Calu3 (cell line): Measurements from ENCODE around the gene SETMAR. TPM values are rescaled to one million over a fixed set of nuclear protein-coding genes. Genes with fewer than 3 reads are reported as not detected.
A peak's percentile ranks its signal among the peaks of the same experiment; 100 is the strongest.

Source experiments
- BruUV-seq: library from RNA; stranded (reverse); fragments of 400-500 nt; replicated peaks from 2 replicates; lab custom pipeline; 2021; lab: Mats Ljungman, UMichigan
- CTCF ChIA-PET: fragments of 300-600 bp; sonication (Branson Sonifier 250); formaldehyde crosslinking; loops from one replicate; lab custom pipeline; 2022; ENCODE audit warnings: antibody characterized with exemption; lab: Charles Lee
- DNase-seq: peaks from one replicate; pipeline ENCODE4 v3.0.0; 2022
- H3K27ac Mint-ChIP-seq: one replicate; pipeline ENCODE4 v1.8.0; 2022; ENCODE audit warnings: mixed read lengths; ENCODE audit not compliant: unreplicated experiment
- H3K27me3 Mint-ChIP-seq: one replicate; pipeline ENCODE4 v1.8.0; 2022; ENCODE audit warnings: mixed read lengths; ENCODE audit not compliant: unreplicated experiment
- H3K36me3 Mint-ChIP-seq: one replicate; pipeline ENCODE4 v1.8.0; 2022; ENCODE audit warnings: mild to moderate bottlenecking, moderate library complexity, mixed read lengths; ENCODE audit not compliant: insufficient read depth, unreplicated experiment
- H3K4me1 Mint-ChIP-seq: one replicate; pipeline ENCODE4 v1.8.0; 2022; ENCODE audit warnings: mild to moderate bottlenecking, low read depth, mixed read lengths; ENCODE audit not compliant: unreplicated experiment
- H3K4me3 Mint-ChIP-seq: one replicate; pipeline ENCODE4 v1.8.0; 2022; ENCODE audit warnings: mild to moderate bottlenecking, low read depth, moderate library complexity, mixed read lengths; ENCODE audit not compliant: unreplicated experiment
- H3K9me3 Mint-ChIP-seq: one replicate; pipeline ENCODE4 v1.8.0; 2022; ENCODE audit warnings: low read depth, mixed read lengths; ENCODE audit not compliant: unreplicated experiment
- CTCF ChIP-seq: fragments of 200-600 bp; IDR thresholded peaks from one replicate; pipeline ENCODE4 v1.8.0; 2022; ENCODE audit warnings: antibody characterized with exemption; ENCODE audit not compliant: unreplicated experiment
- intact Hi-C: fragments of 100-400 bp; cut with micrococcal nuclease; formaldehyde crosslinking; loops from one replicate; pipeline ENCODE4 v1.10.0; 2022; ENCODE audit not compliant: unreplicated experiment
- total RNA-seq: library from RNA; stranded (reverse); gene quantifications from 2 replicates; pipeline ENCODE4 v1.2.3, GENCODE V29; 2022

SETMAR gene
- total RNA-seq, 1 experiment from 2014 or later: 7.8 TPM

GRCh38 chr3:4341336-4341675, 38.1 kb downstream of the SETMAR start:
- no peaks in the 10 kb centered on the region for H3K36me3 Mint-ChIP-seq
- DNase-seq: no peak
- H3K27ac Mint-ChIP-seq: no peak overlapping the region
- intact Hi-C loops: no loop called here
- H3K4me1 Mint-ChIP-seq: no peaks in the 10 kb centered on the region
- no peak overlapping the region for H3K4me3 Mint-ChIP-seq
- BruUV-seq: no TSS peak
- TF ChIP-seq CTCF: no peak
- CTCF ChIA-PET: no interaction called here
- no peaks in the 10 kb centered on the region for H3K9me3 Mint-ChIP-seq
- H3K27me3 Mint-ChIP-seq: no peaks in the 10 kb centered on the region

- H3K27ac Mint-ChIP-seq: no peak overlapping the region
- CTCF ChIA-PET: no interaction called here
- no peak overlapping the region for H3K4me3 Mint-ChIP-seq
- H3K36me3 Mint-ChIP-seq: no peaks in the 10 kb centered on the region
- H3K9me3 Mint-ChIP-seq: no peaks in the 10 kb centered on the region
- BruUV-seq: no TSS peak
- intact Hi-C loops: no loop called here
- no peaks in the 10 kb centered on the region for H3K27me3 Mint-ChIP-seq
- H3K4me1 Mint-ChIP-seq: no peaks in the 10 kb centered on the region
- DNase-seq: no peak
- TF ChIP-seq CTCF: no peak
These were observed 40.1 kb downstream of the SETMAR start for GRCh38 chr3:4343258-4343657.

GRCh38 chr3:4350789-4351163, 47.6 kb downstream of the SETMAR start:
- H3K27ac Mint-ChIP-seq: no peak overlapping the region
- BruUV-seq: no TSS peak

GRCh38 chr3:4351164-4351855, 48.1 kb downstream of the SETMAR start:
- intact Hi-C loops: loop anchor here (1.0 kb wide), 1 partner anchor 282 kb away; no protein-coding TSS in a partner anchor
- no peaks in the 10 kb centered on the region for H3K9me3 Mint-ChIP-seq
- DNase-seq: no peak
- BruUV-seq: no TSS peak
- CTCF ChIA-PET: interaction anchor here (0.8 to 2.0 kb wide), 8 partner anchors 23 to 282 kb away, joined by 3 to 18 read pairs (median 3); partner anchors contain the start of gene ITPR1
- no peak for TF ChIP-seq CTCF
- no peaks in the 10 kb centered on the region for H3K36me3 Mint-ChIP-seq
- no peak overlapping the region for H3K27ac Mint-ChIP-seq
- peaks cover 10% of the 10 kb centered on the region for H3K4me1 Mint-ChIP-seq
- H3K27me3 Mint-ChIP-seq: no peaks in the 10 kb centered on the region
- H3K4me3 Mint-ChIP-seq: no peak overlapping the region

More at GRCh38 chr3:4350789-4351163, 47.6 kb downstream of the SETMAR start:
- CTCF ChIA-PET: interaction anchor here (0.7 to 2.0 kb wide), 9 partner anchors 23 to 283 kb away, joined by 3 to 18 read pairs (median 3); partner anchors contain the start of gene ITPR1
- intact Hi-C loops: loop anchor here (1.0 kb wide), 1 partner anchor 283 kb away; no protein-coding TSS in a partner anchor
- Mint-ChIP-seq H3K27me3 (no peaks in the 10 kb centered on the region), H3K4me1 (peaks cover 7% of the 10 kb centered on the region), H3K9me3 (no peaks in the 10 kb centered on the region), H3K4me3 (no peak overlapping the region), H3K36me3 (no peaks in the 10 kb centered on the region)
- TF ChIP-seq CTCF: peak; percentile 63
- DNase-seq: peak; percentile 28
